AG04449 (cell line): Measurements from ENCODE around the gene RFC5.
"Not testable (repeated sequence)": the region's sequence is repeated elsewhere in the genome, so short reads cannot be mapped to it uniquely, and the experiment has no call there.

ENCODE experiments used
- CTCF ChIA-PET: fragments of 350-600 bp; formaldehyde crosslinking; extraction: SDS; loops from one replicate; lab custom pipeline; 2021; ENCODE audit warnings: antibody characterized with exemption; lab: Yijun Ruan, JAX
- POLR2A ChIA-PET: fragments of 400-600, 350-600 bp; formaldehyde crosslinking; extraction: SDS; loops from one replicate; lab custom pipeline; 2020; ENCODE audit warnings: antibody characterized with exemption, inconsistent platforms; lab: Yijun Ruan, JAX
- DNase-seq: peaks from one replicate; pipeline ENCODE4 v3.0.0-alpha.2; 2010; ENCODE audit warnings: low read depth, low spot score
- H3K4me3 ChIP-seq: 2 replicates; pipeline ENCODE4 v1.5.1; 2011; ENCODE audit warnings: low read depth, mild to moderate bottlenecking, control low read depth, low read length
- CTCF ChIP-seq: IDR thresholded peaks from one replicate; pipeline ENCODE4 v1.5.1; 2011; ENCODE audit warnings: mild to moderate bottlenecking, moderate library complexity, low read length, control low read depth, inconsistent platforms; ENCODE audit not compliant: insufficient read depth; ENCODE audit errors: missing control alignments

The RFC5 gene

DNA sequence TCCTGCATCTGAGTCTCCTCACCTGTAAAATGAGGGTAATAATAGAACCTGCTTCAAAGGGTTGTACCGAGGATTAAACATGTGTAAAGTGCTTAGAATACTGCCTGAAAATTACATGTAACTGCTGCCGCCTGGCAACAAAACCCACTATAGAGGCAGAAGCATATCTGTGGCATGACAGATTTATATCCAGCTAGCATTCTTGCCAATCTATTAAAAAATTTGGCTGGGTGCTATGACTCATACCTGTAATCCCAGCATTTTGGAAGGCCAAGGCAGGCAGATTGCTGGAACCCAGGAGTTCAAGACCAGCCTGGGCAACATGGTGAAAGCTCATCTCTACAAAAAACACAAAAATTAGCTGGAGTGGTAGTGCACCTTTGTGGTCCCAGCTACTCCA is 31.3 kb upstream of the RFC5 start:
- TF ChIP-seq CTCF = no peak
- DNase-seq = no peak
- ChIA-PET POLR2A (no interaction called here), CTCF (no interaction called here)
- H3K4me3 ChIP-seq = no peak overlapping the region

DNA sequence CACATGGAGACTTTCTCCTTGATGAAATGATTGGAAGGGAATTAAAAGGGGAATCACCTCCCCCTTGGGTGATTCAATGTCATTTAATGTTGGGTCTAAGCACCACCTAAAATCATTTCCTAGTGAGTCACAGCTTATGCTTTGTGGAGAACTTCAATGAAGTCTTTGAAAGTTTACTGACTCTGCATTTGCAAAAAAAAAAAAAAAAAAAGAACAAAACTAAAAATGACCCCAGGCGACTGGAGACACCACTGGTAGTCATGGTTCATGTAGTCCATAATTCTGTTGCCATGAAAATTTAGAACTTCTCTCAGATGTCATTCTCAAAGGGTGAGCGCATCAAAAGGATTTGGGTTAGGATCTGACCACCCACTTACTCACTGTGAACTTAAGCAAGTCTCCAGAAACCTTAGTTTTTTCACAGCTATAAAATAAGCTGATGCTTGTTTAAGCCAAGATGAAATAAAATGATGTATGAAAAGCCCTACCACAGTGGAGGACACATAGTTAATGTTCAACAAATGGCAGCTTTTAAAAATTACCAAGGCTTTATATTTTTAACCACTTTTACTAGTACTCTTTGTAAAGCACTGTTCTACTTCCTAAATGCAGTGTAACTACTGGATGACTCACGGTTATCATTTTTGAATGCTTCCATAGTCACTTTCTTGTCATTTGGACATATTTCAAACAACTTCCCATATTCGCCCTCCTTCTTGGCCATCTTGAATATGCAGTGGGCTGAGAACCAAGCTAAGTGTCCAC is 29.6 kb upstream of the RFC5 start:
- no peak for TF ChIP-seq CTCF
- ChIA-PET CTCF (interaction anchor here (0.9 kb wide), 1 partner anchor 112 kb away, joined by 3 read pairs; no protein-coding TSS in a partner anchor), POLR2A (interaction anchor here (1.3 kb wide), 1 partner anchor 30 kb away, joined by 3 read pairs; the partner anchor contains the start of gene RFC5)
- DNase-seq = no peak
- H3K4me3 ChIP-seq = no peak overlapping the region

GRCh38 chr12:117994551-117995438 is 21.7 kb upstream of the RFC5 start:
- POLR2A ChIA-PET = interaction anchor here (0.7 kb wide), 1 partner anchor 16 kb away, joined by 3 read pairs; no protein-coding TSS in a partner anchor
- H3K4me3 ChIP-seq = no peak overlapping the region
- CTCF ChIA-PET = no interaction called here
- TF ChIP-seq CTCF = no peak
- DNase-seq = no peak

- CTCF ChIA-PET = interaction anchor here (1.3 kb wide), 1 partner anchor 141 kb away, joined by 4 read pairs; no protein-coding TSS in a partner anchor
- no peak for TF ChIP-seq CTCF
- POLR2A ChIA-PET = no interaction called here
Measured at GRCh38 chr12:117998719-117999118, 17.8 kb upstream of the RFC5 start.

GRCh38 chr12:117999806-118000205 is 16.7 kb upstream of the RFC5 start:
- CTCF ChIA-PET, POLR2A ChIA-PET, H3K4me3 ChIP-seq, DNase-seq: not testable (repeated sequence)

More at GRCh38 chr12:117998719-117999118, 17.8 kb upstream of the RFC5 start:
- H3K4me3 ChIP-seq = no peak overlapping the region
- no peak for DNase-seq

DNA sequence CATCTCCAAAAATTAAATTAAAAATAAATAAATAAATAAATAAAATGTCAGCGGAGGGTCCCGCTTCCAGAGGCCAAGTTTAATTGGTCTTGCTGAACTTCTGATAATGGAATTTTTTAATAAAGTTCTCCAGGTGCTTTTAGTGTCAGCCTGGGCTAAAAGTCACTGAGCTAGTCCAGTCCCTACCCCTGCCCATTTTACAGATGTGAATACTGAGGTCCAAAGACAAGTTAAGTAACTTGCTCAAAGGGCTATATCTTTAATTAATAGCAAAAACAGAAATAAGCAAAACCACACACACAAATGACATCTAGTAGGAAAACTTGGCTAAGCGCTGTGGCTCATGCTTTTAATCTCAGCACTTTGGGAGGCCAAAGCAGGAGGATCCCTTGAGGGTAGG is 5.6 kb upstream of the RFC5 start:
- TF ChIP-seq CTCF = no peak
- no peak overlapping the region for H3K4me3 ChIP-seq
- CTCF ChIA-PET = no interaction called here
- DNase-seq = no peak
- POLR2A ChIA-PET = no interaction called here
